CD4-positive, alpha-beta T cell treated with Interferon gamma for 1 hour (primary cell): ENCODE data around the gene ARID5A.
A peak's percentile ranks its signal among the peaks of the same experiment; 100 is the strongest.

Experiments used
- DNase-seq: peaks from one replicate; pipeline ENCODE4 v3.0.0-alpha.2; 2020

Gene ARID5A

DNA sequence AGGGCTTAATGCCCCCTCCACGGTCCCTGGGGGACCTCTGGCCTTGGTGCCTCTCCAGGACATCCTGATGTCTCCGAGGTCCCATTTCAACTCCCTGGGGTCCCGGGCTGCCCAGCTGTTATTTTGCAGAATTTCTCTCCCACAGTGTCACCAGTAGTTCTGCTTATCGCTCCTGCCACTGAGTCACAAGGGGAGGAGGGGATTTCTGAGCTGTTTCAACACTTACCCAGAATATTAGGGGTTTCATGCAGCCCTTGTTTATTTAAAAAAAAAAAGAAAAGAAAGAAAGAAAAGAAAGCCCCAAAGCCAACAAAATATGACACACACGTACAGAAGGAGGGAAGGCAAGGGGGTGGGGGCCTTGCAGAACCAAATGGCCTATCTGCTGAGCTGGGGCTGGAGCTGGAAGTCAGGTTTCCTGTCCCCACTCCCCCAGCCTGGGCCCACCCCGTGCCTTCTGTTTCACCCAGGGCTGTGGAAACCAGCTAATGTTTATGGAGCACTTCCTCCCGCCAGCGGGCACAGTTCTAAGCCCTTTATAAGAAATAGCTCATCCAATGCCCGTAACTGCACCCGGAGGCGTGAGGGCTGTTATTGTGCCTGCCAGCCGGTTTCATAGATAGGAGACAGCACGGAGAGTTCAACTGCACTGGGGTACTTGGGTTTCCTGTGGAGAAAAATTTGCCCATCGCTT is 8.4 kb upstream of the ARID5A start:
- DNase-seq = peak; percentile 73

DNA sequence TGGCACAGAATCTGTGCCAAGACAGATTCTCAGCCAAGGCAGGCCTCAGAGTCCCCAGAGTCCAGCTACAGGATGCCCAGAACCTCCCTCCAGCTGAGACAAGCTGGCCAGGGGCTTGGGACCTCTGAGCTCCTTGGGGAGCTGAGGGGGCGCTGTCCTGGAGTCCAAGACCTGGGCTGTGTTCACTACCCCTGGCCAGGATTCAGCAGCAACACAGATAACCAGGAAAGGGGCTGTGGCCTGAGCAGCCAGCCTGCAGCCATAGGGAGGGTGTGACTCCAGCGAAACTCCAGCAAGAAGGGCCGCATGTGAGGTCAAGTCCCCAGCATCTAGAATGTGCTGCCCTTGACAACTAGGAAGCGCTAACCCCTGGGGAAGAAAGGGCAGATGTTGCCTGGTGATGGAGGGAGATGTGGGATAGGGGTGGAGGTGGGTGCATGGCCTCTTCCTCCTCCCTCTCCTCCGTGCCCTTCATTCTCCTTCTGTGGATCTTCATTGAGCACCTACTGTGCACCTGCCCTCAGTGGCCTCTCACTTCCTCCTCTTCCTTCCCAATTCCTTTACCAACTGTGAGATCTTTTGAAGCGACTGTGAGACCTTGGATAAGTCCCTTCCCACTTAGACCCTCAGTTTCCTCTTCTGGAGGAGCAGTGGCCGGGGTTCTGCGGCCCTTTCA is 7.7 kb upstream of the ARID5A start:
- no peak for DNase-seq

DNA sequence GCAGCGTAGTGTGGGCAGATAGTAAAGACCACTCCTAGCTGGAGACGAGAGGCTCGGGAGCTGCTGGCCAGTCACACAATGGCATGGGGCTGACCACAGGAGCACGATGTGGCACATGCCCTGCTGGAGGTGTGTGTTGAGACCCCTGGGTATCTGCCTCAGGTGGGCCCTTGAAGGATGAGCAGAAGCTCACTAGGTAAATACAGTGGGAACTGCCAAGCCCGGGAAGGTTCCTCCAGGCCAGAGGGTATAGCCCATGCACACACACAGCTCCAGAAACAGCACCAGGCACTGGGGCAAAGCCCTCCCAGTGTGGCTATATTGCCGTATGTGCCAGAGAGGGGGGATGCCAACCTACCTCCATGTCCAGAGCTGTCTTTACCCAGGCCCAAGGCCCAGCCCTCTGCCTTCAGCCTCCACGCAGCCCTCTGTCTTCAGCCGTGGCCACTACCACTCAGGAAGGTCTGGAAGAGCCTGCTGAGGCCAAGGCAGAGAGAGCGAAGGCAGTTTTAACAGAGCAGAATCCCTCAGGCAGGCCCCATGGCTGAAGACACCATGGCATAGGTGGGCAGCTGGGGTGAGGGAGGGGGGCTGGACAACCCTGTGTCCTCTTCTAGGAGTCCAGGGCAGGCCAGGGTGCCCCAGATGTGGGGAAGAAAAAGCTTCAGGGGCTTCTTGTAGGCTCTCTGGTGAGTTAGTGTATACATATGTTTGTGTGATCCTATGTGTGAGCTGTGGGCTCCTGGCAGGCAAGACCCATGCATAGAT is 7.0 kb upstream of the ARID5A start:
- DNase-seq = no peak

DNA sequence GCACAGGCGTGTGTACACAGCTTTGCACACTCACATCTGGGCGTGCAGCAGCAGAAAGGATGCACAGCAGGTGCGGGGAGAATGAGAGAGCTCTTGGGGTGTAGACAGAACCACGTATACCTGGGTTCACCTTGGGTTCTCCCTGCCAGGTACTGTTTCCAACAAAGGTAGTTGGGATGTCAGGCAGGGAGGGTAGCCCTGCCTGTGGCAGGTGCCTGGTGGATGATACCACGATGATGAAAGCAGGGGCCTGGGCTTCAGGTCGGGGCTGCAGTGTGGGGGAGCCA is 6.5 kb upstream of the ARID5A start:
- no peak for DNase-seq

DNA sequence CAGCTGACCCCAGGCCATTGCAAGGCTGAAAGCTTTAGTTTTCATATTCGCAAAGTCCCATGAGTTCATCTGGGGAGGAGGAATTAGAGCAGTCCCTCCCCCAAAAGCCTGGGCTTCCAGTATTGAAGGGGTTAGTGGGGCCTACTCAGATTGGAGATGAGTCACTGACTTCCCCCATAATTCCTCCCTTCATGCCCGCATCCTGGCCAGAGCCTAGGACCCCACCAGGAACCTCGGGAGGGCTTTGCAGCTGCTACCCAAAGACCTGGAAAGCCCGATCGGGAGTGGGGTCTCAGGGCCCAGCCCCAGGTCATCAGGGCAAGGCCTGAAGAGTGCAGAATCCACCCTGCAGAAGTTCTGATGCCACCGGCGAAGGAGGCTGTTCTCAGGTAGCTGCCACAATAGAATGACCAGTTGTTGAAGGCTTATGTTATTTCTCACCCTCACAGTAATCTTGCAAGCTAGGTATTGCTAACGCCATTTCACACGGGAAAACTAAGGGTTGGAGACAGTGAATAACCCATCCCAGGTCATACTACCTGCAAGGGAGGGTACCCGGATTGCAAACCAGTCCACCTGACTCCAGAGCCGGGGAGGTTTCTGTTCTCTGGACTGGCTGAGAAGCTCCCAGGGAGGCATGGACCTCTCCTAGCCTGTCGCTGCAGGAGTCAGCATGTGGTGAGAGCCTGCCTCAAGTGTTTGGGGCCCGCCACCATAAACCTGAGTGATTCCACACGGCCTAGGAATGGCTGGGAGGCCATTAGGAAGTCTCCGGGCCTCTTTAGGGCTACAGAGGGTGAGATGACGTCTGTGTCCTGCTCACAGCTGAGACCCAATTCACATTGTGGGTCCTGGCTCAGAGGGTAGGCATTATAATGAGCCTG is 5.8 kb upstream of the ARID5A start:
- no peak for DNase-seq

DNA sequence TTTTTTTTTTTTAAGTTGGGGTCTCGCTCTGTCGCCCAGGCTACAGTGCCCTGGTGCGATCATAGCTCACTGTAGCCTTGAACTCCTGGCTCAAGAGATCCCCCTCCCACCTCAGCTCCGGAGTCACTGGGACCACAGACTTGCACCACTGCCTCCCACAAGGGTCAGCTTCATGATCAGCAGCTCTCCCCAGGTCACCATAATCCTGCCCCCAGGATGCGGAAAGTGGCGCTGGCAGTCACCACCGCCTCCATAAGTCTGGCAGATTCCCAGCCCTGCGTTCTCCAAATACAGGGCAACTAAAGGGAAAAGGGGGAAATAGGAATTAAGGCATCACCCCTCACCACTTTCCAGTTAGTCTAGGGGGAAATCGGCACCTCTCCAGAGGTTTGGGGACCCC is 5.2 kb upstream of the ARID5A start:
- no peak for DNase-seq

DNA sequence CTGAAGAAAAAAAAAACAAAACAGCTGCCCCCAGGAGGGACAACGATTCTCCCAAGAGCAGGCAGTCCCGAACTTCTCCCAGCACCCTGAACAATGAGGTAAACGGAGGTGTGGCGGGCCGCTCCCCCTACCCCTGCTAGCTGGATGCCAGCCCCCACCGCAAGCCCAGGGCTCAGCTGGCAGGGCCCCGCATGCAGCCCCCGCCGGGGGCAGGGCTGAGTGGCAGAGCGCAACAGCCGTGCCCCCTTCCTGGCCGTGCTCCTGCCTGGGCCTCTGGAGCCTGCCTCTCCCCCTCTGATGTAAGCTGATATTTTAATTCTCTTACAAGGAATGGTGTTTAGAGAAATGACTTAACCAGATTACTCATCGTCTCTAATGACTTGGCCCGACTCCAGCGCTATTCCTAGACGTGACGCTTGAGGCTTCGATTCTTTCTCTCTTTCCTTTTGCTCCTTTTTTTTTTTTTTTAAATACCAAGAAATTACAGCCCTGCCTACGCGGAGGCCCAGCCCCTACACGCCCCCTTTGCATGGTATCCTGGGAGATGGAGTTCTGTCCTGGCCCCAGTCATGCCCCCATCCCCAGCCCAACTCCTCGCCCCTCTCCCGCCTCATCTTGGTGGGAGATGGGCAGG is 4.6 kb upstream of the ARID5A start:
- peak; percentile 88 for DNase-seq

DNA sequence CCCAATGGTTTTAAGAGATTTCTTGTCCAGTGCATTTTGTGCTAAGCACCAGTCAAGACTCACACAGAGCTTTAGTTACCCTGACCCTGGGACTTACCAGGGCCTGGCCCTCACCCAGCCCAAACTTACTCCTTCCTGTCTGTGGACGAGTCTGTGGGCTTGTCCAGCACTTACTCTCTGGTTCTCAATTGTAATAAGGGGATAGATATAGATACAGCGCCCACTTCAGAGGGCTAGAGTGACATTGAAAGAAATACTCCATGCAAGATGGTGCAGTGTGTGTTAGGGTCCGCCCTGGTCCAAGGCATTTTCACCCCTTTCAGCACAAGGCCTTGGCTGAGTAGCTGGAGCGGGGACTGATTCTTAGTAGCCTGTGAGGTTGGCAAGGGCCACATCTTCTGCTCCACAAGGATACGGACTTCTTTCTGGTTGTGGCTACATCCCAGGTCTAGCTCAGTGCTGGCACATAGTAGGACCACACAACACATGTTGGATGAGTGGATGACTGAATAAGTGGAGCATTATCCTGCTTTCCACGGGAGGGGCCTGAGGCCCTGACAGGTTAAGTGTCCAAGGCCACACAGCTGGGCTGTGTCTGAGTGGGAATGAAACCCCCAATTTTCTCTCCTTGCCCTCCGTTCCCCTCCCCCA is 3.8 kb upstream of the ARID5A start:
- DNase-seq = no peak

DNA sequence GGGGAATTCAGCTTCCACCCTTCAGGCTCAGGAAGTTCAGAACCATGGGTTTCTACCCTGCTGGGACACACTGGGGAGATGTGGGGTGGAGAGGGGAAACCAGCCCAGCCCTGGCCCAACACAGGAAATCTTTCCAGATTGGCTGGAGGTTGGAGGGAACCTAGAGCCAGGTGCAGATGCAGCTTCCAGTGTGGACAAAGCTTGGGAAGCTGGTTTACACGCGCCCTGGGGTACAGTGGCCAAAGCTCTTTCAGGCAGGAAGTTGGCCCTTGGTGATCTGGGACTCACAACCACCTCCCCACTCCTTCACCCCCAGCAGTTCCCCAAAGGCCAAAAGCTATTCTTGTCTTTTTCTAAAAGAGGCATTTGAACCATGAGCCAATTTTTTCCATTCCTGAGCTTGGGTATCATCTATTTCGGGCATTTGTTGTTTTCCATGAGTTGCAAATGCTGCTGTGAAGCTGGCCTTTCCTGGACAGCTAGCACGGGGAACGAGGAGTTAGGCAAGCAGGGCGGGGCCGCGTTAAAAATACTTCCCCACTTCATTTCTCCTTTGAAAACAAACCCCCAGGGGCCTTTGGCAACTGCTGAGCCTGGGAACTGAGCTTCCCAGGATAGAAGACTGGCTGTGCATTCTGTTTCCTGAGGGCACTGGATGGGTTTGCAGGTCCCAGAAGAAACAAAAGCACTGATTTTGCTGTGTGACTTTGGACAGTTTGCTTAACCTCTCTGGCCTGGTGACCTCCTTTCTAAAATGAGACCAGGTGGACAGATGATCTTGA is 3.1 kb upstream of the ARID5A start:
- DNase-seq = peak; percentile 27

DNA sequence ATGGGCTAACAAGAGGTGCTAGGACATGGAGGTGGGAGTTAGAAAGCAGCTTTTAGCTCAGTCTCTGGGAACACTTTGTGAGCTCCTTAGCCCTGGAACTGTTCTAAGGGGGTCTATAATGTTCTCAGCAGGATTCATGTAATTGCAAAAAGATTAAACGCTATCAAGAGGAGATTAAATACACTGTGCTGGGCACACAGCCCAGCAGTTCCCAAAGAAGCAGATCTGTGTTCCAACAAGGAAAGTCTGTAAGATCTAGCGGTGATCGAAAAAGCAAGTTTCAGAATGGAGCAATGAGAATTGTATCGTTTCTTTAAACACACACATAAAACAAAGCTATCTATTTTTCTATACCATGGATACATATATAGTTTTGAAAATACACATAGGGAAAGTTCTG is 2.4 kb upstream of the ARID5A start:
- no peak for DNase-seq

DNA sequence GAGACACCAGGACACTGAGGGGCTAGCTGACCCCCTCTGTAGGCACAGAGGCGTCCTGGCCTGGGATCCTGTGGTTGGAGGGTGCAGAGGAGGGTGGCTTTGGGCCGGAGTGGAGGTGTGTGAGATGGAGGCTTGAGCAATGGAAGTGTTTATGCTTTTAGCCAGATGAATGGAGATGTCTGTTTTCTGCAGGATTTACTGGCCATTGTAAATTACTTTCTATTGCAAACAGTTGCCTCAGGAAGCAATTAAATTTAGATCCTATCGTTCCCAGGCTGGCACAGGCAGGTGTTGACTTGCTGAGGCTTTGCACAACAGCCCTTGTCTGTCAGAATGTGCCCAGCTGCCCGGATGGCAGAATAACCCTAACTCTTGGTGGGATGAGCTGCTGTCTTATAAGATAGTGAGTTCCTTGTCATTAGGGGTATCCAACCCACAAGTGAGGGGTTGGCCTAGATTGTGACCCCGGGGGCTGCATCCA is 1.8 kb upstream of the ARID5A start:
- DNase-seq = no peak

DNA sequence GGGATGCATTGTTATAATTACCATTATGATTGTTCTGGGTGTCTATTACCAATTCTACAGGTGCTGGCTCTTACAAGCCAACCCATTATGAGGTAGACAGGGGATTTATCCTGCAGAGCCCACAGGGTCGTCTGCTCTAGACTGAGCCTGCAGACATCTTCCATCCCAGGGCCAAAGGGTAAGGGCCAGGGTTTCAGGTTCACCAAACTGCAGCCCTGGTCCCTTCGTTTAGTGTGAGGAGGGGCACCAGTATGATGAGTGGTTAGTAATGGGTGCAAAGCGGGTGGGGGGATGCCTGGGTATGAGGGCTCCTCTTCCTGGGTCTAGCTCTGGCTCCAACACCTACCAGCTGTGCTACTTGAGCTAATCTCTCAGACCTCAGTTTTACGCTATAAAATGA is 1.2 kb upstream of the ARID5A start:
- no peak for DNase-seq

DNA sequence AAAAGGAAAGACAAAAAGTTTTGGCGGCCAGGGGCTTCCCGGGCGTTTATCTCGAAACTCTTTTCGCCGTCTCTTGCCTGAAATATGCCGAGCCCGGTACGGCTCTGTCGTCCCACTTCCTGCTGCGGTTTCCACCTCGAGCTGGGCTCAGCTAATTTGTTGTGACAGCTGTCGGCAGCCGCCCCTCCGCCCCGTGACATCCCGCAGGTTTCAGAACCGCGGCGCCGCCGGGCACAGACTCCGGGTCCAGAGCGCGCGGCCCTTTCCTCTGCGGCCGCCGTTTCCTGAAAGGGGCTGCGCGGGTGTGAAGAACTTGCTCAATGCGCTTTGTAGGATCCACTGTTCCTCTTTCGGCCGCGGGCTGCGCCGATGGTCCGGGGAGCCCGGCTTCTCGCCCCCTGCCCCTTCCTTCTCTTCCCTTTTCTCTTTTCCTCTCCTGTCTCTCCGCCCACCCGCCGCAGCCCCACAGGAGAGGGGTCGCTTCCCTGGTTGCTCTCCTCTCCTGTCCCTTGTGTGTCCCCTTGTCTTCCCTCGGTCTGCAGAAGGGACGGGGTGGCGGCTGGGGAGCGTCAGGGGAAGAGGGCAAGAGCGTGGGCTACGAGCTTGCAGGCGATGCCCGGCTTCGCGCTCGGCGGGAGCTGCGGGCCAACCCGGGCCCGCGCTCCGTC is 648 bp downstream of the ARID5A start:
- peak; percentile 89 for DNase-seq

DNA sequence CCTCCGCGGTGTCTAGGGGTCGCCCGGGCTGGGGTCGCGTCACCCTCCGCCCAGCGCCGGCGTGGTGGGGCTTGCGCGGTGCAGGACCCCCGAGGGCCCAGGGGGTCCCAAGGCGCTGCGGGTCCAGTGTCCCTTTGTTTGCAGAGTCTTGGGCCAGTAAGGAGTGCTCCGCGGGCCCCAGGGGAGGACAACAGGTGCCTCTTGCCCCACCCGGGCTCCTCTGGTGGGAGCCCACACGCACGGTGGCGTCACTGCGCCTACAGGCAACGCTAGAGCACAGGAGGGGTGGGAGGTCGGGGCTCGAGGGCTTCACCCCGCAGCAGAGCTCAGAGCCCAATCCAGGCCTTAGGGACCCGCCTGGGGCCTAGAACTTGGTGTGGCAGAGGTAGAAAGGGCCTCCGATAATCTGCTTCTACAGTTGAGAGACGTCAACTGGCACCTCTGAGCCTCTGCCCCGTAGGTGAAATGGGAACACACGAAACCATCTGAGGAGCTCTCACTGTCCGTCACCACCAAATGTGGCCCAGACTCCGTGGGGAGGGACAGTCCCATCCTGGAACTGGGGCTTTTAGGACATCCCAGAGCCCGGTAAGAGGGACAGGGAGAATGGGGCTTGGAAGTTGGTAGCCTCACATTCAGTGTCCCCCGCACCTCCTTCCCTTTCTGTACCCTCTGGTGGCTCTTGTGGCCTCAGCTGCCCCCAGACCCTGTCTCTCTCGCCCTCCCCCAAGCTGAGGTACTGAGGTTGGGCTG is 1.4 kb downstream of the ARID5A start:
- peak; percentile 75 for DNase-seq

DNA sequence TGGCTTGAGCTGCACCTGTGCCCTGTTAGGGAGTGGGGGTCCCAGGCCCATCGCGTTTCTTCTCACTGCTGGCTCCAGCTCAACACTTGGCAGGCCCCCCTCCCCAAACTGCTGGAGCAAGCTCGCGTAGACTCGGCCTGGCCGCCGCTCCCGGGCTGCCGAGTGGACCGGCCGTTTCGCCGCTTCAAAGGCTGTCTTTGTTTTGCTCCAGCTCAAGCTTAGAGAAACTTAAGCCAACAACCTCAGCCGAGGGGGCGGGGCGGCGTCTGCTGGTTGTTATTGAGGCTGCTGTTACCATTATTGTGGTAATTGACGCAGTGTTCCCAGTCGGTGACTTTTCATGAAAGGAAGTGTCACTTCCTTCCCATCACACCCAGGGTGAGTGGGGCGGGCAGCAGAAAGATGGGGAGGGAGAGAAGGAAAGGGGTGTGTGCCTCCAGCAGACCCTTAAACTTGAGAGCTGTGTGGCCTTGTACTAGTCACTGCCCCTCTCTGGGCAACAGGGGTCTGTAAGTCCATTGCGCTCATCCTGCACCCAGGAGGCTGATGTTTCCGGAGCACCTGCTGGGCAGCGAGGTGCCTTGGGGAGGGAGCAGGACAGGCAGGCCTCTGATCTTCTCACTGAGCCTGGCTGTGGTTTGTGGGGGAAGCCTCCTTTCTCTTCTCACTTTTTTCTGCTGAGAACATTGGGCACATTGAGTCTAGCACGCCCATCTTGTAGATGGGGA is 2.1 kb downstream of the ARID5A start:
- peak; percentile 90 for DNase-seq

DNA sequence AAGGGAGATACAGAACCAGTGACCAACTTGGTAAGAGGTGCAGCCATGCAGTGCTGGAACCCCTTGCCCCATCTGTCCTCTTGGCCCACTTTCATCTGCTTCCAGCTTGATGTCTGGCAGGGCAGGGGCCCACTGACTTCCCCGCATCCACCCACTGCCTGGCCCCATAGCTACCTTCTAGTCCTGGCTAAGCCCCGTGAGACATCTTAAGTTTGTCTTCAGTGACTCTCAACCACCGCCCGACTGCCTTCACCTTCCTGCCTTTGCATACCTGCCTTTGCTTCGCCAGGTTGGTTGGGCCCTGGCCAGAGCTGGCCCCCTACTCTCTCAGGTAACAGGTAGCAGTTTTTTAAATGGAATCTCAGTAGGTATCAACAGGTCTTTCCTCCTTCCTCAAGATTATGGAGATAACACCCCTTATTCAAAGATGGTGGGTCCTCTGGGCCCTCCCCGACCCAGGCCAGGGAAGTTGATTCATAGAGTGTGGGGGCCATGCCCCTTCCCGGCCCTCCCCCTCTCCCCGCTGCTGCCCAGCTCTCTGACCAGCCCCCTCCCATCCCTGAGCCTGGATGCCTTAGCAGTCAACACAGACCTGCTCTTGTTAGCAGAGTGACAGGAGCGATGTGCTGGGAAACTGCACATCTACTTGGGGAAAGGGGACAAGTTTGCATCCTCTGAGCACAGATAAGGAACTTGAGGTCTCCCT is 2.8 kb downstream of the ARID5A start:
- DNase-seq = no peak

DNA sequence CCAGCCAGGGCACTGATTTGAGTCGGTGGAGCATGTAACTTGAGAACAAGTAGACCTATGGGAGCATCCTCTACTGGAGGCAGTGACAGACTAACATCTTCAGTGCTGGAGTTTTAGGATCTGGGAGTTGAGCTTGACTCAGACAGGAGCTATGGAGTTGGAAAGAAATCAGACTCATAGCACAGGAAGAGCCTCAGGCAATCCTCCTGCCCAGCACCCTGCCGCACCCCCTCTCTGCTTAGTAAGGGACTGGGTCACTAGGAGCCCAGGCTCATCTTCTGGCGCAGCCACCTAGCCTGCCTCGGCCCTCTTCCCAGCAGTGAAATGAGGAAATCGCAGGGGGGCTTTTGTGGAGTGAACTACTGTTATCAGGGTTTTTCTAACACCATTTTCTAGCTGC is 3.6 kb downstream of the ARID5A start:
- DNase-seq = no peak

DNA sequence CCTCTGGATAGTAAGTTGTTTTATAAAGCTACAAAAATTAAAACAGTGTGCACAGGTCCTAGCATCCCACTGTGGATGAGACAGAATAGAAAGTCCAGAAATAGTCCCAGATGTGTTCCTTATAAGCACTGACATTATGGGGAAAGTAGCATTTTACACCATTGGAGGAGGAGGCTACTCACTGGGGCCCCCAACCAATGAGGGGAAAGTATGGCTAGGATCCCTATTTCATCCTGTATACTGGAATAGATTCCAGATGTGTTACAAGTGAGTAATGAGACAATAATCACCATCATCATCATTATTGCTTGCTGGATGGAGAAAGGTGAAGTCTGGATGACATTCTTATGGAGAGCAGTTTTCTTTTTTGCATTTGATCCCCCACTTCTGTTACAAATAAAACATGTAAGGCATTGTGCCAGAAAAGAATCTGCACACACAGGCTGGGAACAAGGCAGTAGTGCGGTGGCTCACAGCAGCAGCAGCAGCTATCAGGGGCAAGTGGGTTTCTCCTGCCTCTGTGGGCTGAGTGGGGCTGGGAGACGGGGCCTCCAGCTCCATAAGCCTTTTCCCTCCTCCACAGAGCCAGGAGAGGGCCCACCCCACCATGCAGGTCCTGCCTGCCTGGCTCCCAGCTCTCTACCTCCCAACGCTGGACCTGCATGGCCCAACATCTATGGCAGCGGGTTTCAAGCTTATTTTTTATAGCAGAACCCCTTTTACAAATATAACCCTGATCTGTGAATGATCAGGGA is 5.0 kb downstream of the ARID5A start:
- DNase-seq = no peak
